AG08396 (cell line): ENCODE results near the gene DPP6.

ENCODE experiments used
- DNase-seq: peaks from one replicate; pipeline ENCODE4 v3.0.0; 2012; ENCODE audit warnings: low spot score, mixed read lengths

Gene DPP6

DNA sequence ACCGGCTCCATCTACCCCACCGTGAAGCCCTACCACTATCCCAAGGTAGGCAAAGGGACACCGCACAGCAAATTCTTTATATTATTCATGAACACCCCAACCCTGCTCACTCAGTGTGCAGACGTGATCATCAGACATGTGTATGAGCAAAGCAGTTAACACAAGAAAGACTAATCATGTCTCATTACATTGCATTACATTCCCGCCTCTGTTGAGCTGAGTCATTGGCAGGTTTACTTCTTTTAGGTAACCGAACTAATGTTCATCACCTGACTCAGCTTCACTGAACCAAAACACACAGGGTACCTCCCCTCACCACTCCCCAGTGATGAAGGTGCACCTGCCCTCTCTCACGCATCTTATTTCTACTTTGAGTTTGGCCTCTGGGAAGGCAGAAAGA is 717.3 kb downstream of the DPP6 start:
- DNase-seq, result no peak

DNA sequence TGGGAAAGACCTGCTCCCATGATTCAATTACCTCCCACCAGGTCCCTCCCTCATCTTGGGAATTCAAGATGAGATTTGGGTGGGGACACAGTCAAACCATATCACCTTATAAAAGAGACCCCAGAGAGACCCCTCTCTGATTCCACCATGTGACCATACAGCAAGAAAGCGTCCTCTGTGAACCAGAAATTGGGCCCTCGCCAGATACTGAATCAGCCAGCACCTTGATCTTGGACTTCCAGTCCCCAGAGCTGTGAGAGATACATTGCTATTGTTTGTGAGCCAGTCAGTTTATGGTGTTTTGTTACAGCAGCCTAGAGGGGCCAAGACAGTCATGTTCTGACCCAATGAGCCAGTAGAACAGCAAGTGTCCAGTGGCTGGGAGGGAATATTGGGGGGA is 718.2 kb downstream of the DPP6 start:
- DNase-seq, result no peak

DNA sequence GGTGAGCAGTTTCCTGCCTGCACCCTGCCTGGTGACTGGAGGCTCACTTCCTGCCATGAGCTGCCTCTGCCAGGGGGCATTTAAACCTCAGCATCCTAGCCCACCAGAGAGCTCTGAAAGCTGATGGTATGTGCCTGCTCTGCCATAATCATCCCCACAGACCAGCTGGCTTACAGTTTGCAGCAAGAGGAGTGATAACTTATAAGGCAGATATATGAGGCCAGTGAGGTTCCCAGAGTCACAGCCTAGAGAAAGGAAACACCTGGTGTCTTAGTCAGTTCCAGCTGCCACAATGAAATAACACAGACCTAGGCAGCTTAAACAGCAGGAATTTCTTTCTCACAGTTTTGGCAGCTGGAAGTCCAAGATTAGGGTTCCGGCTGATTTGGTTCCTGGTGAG is 718.8 kb downstream of the DPP6 start:
- DNase-seq, result no peak

DNA sequence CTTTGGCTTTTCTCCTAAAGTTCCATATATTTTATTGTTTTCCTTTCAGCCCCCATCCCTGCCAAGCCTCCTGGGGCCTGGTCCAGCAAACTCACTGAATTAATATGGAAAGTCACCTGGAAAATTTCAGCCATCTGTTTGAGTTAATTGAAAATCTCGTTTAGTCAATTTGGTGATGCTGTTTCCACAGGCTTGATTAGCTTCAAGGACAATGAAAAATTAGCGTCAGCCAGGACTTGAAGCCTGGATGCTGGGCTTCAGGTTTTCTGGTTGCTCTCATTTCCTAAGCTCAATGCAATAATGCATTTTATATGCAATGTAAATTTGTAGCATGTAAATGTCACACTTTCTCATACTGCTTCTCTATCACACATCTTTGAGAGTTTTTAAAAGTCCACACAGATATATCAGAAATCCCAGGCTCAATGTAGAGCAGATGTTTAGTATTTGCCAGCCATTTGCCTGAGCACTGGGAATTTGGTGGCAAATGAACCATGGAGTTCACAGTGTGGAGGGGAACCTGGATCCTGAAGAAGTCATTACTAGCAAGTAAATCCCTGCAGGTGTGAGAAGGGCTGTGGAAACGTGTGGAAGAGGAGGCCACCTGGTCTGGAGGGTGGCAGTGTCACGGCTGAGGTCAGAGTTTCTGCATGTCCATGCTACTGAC is 722.2 kb downstream of the DPP6 start:
- no peak for DNase-seq

DNA sequence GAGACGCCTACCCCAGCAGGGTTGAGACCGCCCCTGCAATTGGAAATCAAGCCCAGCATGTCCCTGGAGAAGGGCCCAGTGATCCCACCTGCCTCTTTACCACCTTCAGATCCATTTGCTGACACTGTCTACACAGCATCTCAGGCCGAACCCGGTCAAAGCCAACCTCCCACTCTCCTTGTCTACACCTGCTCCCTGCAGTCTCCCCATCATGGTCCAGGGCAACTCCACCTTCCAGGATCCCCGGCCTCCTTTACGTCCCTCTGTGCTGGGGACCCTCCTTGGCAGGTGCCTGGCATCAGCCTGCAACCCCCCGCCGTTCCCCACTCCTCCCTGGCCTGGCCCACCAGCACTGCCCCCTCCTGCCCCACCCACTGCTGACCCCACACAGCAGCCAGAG is 723.5 kb downstream of the DPP6 start:
- DNase-seq, result no peak

DNA sequence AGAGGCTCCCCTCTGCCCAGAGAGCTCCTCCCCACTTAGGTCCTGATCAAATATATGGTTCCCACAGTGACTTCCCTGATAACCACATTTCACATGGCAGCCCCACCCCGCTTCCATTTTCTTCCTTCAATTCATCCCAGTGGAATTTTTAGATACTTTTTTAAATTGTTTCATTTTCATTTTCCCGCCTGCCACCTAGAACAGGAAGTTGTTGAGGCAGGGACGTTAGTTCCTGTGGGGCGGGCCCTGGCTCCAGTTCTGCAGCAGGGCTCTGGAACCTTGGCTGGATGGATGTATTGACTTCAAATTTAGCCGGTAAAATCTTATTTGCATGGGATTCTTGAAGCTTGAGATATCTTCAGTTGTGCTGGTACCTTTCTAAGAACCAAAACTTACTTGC is 724.2 kb downstream of the DPP6 start:
- DNase-seq, result no peak

DNA sequence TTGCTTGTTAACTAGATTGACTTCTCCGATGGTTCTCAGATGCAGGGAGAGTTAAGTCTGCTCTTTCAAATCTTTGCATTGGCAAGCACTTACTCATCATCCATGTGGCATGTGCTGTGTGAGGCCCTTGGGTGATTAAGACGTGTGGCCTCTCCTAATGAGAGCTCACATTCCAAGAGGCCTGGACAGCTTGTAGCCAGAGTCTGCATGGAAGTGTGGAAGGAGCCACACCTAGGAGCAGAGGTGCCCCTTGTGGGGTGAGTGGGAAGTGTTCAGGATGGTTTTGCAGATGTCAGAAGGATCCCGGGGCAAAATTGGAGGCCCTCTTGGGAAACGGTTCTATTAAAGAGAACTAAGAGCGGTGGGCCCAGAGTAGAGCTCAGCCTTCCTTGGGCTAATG is 724.8 kb downstream of the DPP6 start:
- DNase-seq, result no peak

DNA sequence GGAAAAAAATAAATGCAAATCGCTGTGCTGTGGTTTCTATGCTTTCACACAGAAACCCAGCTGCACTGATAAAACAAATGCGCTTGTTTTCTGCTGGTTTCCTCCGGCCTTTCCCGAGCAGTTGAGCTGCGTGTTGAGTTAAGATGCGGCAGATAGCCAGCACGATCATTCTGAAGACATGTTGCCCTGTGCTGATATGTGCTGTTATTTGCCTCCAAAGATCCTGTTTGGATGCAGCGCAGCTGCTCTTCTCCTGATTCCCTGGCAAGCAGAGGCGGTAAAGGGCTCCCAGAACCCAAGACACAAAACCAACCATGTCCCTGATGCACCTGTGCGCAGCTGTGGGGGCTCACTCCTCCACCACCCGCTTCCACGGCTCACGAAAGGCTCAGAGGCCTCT is 725.3 kb downstream of the DPP6 start:
- no peak for DNase-seq

DNA sequence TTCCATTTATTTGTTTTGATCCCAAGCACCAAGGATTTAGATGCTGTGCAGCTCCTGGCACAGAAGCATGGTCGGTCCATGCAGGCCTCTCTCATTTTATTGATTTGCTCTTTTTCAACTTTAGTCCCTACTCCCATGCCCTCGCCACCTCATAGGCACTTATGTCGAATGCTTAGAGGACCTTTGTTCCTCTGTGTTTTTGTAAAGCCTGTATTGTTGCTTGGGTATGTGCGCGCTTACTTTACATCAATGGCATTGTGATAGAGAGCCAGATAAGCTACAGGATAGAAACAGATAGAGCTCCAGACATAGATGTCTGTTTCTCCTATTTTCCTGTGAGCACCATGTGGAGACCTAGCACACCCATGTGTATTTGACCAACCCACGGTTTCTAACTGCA is 725.7 kb downstream of the DPP6 start:
- no peak for DNase-seq

DNA sequence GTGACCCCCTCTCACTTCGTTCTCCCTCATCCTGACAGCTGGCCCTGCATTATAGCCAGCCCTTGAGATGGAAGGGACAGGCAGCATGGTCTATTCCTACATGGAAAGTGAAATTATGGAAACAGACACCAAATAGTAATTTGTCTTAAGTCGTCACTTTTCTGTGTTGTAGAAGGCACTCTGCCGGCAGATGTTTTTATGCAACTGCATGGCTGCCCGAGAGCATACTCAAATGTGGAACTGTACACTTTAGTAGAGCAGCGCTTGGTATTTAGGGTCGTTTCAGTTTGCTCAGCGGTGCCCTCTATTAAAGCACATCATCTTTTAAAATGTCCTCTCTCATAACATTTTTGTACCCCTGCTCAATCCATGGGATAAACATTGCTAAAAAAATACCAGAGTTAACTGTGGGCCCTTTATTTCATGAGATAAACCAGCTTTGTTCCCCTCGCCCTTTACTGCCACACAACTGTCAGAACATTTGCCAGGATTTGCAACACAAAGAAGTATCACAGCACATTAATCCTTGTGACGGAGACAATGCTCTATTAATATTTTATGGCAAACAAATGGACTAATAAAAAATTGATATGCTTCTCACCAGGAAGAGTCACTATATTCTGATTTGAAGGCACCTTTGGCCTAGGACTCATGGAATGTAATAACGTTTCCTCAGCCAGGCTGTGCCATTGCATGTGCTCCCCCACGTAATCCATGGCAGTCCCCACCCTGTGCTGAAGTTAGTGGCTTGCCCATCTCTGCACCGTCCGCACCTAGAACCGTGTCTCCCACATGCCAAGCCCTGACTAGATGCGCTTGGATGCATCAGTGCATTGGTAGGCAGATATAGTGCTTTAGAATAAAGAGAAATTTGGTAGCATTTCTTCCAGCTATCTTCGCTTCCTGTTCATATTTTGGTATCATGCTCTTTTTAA is 729.4 kb downstream of the DPP6 start:
- no peak for DNase-seq

DNA sequence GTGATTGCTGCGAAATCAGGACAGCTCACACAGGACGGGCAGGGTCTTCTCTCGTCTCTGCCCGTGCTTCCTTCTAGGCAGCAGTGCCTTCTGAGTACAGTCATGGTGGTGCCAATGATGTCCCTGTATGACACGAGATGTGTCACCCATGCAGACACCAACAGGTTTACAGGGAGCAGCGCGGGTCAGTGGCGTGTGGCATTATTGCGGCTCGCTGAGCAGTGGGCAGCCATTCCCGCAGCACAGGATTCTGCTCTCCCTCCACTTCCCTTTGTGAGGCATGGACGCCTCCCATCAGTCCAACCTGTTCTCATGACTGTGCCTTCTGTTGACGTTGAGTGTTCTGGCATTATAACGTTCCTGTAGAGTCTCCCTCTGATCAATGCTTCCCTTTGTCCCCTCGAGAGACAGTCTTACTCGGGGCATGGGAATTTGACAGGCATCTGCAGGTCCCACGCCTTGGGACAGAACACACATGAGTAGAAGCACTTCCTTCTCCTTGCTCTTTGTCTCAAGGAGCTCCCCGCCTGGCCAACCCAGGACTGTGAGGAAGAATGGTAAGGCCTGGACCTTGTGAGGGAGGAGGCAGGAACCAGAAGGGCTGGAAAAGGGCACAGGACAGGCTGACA is 731.2 kb downstream of the DPP6 start:
- DNase-seq, result no peak

DNA sequence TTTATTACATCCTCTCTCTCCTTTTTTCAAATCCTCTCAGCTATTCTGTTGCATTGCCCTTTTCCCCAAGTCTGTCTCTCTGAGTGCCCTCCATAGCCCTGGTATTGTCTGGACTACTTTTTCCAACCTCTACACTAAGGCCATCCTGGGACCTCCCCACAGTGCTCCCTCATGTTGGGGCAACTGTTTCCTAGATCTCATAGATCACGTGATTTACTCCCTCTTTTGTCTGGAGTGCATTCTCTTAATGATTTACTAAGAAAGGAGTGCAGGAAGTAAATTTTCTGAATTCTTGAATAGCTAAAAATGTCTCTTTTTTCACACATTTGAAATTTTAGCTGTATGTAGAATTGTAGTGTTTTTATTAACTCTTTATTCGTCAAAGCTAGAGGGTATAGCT is 733.7 kb downstream of the DPP6 start:
- no peak for DNase-seq

DNA sequence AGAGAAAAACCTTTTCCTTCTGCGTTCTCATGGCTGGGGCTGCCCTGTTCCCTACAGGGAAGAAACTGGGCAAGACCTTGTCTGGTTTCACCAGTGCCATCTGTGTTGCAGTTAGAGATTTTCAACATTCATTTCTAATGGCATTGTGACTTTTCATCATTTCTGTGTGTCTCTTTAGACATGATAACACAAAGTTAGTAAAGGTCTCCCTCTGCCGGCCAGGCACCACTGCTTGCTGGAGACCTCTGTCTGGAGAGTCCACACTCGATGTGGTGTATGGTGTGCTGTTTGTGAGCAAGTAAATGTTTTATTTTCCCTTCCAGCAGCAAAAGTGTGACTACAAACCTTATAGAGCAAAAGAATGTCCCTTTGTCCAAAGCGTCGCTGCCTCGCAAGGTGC is 737.2 kb downstream of the DPP6 start:
- DNase-seq, result no peak

DNA sequence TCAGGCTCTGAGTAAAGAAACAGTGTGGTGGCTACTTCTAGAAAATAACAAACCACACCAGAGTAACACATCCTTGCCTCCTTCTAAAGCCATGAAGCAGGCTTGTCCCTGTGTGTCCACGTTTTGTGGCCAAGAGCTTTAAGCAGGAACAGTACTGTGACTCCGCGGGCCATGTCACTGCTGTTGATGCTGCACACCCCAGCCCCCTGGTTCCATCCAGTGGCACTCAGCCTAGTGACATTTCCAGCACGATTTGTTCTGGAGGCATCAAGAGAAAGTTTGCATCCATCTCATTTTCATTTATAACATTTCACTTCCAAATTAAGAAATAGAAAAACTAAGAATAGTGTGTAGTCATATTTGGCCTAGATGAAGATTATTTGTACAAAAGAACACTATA is 739.4 kb downstream of the DPP6 start:
- DNase-seq, result no peak

DNA sequence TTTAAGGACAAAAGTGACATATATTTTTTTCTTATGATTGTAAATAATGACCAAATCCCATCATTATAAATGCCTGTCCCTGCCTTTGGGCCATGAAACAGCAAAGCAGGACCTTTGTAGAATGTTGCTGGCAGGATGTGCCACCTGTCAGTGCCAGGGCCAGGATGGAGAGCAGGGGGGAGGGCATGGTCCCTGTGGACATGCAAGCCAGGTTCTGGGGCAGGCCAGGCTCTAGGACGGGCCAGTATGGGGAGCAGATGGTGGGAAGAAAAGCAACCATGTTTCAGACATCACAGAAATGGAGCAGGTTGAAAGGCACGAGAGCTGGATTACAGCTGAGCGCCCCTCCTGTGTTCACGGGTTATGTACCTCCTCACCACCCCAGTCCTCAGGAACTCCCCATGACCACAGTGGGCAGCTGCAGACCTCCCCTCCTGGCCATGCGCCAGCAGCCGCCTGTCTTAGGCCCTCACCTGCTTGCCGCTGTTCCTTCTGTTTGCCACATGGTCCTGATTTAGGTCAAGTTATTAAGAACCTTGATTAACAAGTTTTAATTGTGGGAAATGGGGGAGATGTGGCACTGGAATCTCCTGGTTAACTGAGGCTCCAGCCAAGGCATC is 740.3 kb downstream of the DPP6 start:
- DNase-seq, result no peak

DNA sequence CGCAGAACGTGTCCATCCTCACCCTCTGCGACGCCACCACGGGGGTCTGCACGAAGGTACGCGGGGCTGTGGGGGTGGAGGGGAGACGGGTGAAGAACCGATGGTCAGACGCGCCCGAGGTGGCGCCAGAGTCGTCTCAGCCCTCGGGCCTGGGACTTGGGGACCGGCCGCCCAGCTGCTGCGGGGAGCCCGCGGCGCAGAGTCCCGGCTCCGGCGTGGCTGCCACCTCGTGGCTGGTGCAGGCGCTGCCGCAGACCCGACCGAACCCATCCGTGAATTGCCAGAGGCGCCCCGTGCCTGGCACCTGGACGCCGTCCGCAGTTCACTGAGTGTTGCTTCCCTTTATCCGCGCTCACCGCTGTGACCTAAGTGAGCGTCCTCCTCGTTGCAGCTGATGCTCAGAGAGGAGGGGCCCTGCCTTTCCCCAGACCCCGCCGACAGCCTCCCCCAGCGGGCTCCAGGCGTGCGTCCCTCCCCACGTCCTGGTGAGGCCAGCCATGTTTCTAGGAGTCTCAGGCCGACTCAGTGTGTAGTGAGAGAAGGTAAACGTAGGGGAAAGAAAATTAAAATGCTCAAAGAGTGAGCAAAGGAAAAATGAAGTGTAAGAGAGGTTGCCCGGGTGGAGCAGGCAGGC is 742.1 kb downstream of the DPP6 start:
- DNase-seq, result no peak

DNA sequence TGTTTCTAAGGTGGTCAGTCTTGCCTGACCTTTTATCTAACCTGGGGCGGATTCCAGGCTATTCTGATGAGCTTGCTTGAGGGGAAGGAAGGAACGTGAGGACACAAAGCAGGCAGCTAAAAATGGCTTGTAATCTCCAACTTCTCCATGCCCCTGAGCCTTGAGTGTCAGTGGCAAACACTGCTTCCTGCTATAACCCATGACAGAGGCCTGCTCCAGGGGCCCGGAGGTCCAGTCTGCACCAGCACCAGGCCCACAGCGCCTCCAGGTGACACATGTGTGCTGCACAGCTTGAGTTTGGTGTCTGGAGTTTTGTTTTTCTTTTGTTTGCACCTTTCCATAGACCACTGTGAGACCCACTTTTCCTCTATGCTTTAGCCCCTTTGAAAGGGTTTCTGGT is 742.8 kb downstream of the DPP6 start:
- DNase-seq, result no peak

DNA sequence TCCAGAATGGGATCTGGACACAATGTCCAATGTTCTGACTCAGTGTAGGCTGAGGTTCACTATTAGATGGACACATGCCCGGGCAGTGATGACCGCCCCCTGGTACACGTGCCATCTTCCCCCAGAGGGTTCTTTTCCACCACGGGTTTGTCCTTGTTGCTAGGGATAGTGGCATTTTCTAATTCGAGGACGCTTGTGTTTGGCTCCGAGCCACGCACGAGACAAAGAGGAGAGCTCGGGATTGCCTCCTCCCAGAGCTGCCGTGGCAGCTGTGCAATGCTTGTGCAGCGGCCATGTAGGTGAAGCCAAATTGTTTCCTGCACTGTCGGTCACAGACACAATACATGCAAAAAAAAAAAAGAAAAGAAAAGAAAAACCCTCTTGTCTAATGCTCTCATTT is 743.2 kb downstream of the DPP6 start:
- no peak for DNase-seq

DNA sequence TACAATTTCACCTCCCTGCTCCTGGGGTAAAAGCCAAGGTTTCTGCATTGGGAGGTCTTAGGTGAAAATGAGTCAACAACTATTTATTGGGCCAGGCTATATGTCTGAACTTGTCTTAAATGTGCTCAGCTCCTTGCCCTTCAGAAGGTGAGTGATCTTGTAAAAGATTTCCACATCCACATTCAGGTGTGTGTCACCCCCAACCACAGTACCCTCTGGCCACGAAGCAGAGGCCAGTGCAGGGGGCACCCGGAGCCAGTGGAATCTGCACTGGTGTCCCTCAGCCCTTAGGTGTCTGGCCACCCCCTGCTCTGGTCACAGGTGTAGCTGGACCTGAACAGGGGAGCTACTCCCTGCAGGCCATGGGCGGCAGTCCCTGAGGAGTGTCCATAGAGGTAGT is 752.3 kb downstream of the DPP6 start:
- DNase-seq, result no peak

DNA sequence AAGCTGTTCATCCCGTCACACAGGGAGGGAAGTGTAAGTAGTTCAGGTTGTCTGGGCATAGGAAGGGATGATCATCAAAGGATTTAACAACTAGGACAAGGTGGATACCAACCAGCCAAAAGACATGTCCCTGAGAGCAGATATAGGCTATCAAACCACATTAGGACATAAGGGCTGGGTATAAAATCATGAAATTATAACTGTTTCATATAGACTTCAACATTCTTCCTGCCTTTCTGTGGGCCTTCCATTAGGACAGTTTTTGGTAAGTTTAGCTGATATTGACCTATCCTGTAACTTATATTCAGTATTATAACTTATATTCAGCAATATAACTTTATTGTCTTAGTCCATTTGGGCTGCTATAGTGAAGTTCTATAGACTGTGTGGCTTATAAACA is 759.8 kb downstream of the DPP6 start:
- no peak for DNase-seq

DNA sequence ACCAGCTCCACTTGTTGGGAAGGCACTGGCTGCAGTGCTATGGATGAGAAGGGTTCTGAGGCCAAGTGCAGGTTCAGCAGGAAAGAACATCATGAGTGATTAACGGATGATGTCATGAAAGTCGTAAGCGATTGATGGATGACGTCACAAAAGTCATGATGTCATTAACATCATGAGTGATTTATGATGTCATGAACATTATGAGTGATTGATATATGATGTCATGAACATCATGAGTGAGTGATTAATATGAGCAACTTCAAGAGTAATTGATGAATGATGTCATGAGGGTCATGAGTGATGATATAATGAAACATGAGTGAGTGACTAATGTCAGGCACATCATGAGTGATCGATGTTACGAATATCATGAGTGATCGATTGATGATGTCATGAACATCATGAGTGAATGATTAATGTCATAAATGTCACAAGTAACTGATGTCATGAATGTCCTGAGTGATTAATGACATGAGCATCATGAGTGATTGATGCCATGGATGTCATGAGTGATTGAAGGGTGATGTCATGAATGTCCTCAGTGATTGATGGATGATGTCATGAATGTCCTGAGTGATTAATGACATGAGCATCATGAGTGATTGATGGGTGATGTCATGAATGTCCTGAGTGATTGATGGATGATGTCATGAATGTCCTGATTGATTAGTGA is 765.2 kb downstream of the DPP6 start:
- DNase-seq, result no peak

DNA sequence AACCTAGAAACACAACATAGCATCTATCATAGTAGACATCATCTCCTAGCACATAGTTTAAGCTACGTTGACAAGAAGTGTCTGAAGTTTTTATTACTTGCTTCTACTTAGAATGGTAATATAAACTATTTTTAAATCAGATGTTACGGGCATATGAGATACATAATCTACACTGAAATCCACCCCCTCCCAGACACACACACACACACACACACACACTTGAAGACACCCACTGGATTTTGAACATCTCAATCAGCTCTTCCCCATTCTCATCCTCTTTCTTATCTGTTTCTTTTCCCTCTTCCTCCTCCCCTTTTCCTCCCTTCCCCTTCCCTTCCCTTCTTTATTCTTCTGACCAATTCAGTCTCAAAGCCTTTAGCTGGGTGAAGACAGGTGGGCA is 774.8 kb downstream of the DPP6 start:
- no peak for DNase-seq
